H1 (cell line): ENCODE data around the gene TNIK. TPM values are rescaled to one million over a fixed set of nuclear protein-coding genes. Genes with fewer than 3 reads are reported as not detected.

Source experiments
- CTCF ChIA-PET: fragments of 300-600 bp; sonication (Branson Sonifier 250); formaldehyde crosslinking; loops from one replicate; lab custom pipeline; 2021; ENCODE audit not compliant: partially characterized antibody; lab: Charles Lee
- POLR2A ChIA-PET: fragments of 300-600 bp; sonication (Branson Sonifier 250); formaldehyde crosslinking; loops from one replicate; lab custom pipeline; 2021; ENCODE audit warnings: inconsistent platforms; ENCODE audit not compliant: partially characterized antibody; lab: Charles Lee
- DNase-seq, 2 experiments: peaks; one replicate each; pipeline versions ENCODE4 v3.0.0 to v3.0.0-alpha.2; 2010 to 2022; ENCODE audit warnings: low spot score in 2 of 2, low read depth in 1 of 2, mixed read lengths in 1 of 2
- FAIRE-seq: peaks from 2 replicates; lab custom pipeline; 2011; peaks lifted over from hg19 to GRCh38; lab: Jason Lieb, UNC
- H2AFZ ChIP-seq: 2 replicates; pipeline ENCODE4 v1.8.1; 2012; ENCODE audit warnings: low read length, inconsistent platforms
- H2AK5ac ChIP-seq: 2 replicates; pipeline ENCODE4 v1.6.1; 2013; ENCODE audit warnings: low read depth, low read length
- H2BK120ac ChIP-seq: replicated peaks from 2 replicates; pipeline ENCODE3; 2013; ENCODE audit warnings: low read depth, low read length, inconsistent platforms
- H2BK12ac ChIP-seq: 2 replicates; pipeline ENCODE4 v1.6.1; 2013; ENCODE audit warnings: low read depth, low read length
- H2BK15ac ChIP-seq: 2 replicates; pipeline ENCODE4 v1.6.1; 2013; ENCODE audit warnings: low read length
- H2BK20ac ChIP-seq: 2 replicates; pipeline ENCODE4 v1.6.1; 2013; ENCODE audit warnings: low read length
- H2BK5ac ChIP-seq: 2 replicates; pipeline ENCODE4 v1.6.1; 2013; ENCODE audit warnings: low read depth, low read length
- H3K14ac ChIP-seq: 2 replicates; pipeline ENCODE4 v1.6.1; 2013; ENCODE audit warnings: inconsistent platforms; ENCODE audit not compliant: insufficient read length
- H3K18ac ChIP-seq: 2 replicates; pipeline ENCODE4 v1.6.1; 2013; ENCODE audit warnings: low read length; ENCODE audit errors: extremely low read depth
- H3K23ac ChIP-seq: 2 replicates; pipeline ENCODE4 v1.6.1; 2013; ENCODE audit warnings: inconsistent platforms; ENCODE audit not compliant: insufficient read length
- H3K23me2 ChIP-seq: 2 replicates; pipeline ENCODE4 v1.6.1; 2013; ENCODE audit warnings: low read depth, low read length
- H3K27ac ChIP-seq: 2 replicates; pipeline ENCODE4 v1.6.1; 2011; ENCODE audit warnings: low read depth, low read length, inconsistent platforms
- H3K27me3 ChIP-seq, 4 experiments: replicated peaks in 1 of 4; 1 replicate in 1 of 4; 2 replicates in 3 of 4; pipeline versions ENCODE4 v1.6.1 to v1.8.1; 2011 to 2013; ENCODE audit warnings: low read length in 3 of 4, mild to moderate bottlenecking in 3 of 4, inconsistent platforms in 2 of 4, mixed read lengths in 2 of 4, moderate library complexity in 1 of 4; ENCODE audit not compliant: control insufficient read depth in 3 of 4, insufficient read depth in 3 of 4; ENCODE audit errors: extremely low read depth in 1 of 4
- H3K36me3 ChIP-seq, 4 experiments: 2 replicates each; pipeline versions ENCODE4 v1.6.1 to v1.8.1; 2011 to 2013; ENCODE audit warnings: mild to moderate bottlenecking in 4 of 4, low read length in 3 of 4, moderate library complexity in 2 of 4, control low read depth in 1 of 4, inconsistent platforms in 1 of 4; ENCODE audit not compliant: insufficient read depth in 4 of 4, control insufficient read depth in 2 of 4
- H3K4ac ChIP-seq: replicated peaks from 2 replicates; pipeline ENCODE3; 2013; ENCODE audit warnings: low read length, low read depth, mixed read lengths, inconsistent platforms; ENCODE audit not compliant: insufficient read length
- H3K4me1 ChIP-seq, 4 experiments: replicated peaks in 1 of 4; 1 replicate in 1 of 4; 2 replicates in 3 of 4; pipeline versions ENCODE4 v1.6.1 to v1.8.1; 2011 to 2013; ENCODE audit warnings: low read length in 3 of 4, inconsistent platforms in 2 of 4, mixed read lengths in 1 of 4; ENCODE audit not compliant: insufficient read depth in 4 of 4, control insufficient read depth in 3 of 4
- H3K4me2 ChIP-seq, 2 experiments: 2 replicates each; pipeline versions ENCODE4 v1.6.1 to v1.8.1; 2011 to 2013; ENCODE audit warnings: low read depth in 2 of 2, low read length in 2 of 2, control low read depth in 1 of 2, inconsistent platforms in 1 of 2, mild to moderate bottlenecking in 1 of 2; ENCODE audit not compliant: insufficient read depth in 1 of 2
- H3K4me3 ChIP-seq, 4 experiments: fragments of 200-600, 300-600 bp in 1 of 4; sonication (generic), shearing (Covaris generic), sonication (Bioruptor Twin) in 1 of 4; 2 replicates each; pipeline versions ENCODE4 v1.5.1 to v1.8.1; 2011 to 2016; ENCODE audit warnings: low read length in 4 of 4, low read depth in 3 of 4, control low read depth in 2 of 4, inconsistent platforms in 2 of 4, mild to moderate bottlenecking in 2 of 4, mixed read lengths in 1 of 4, moderate library complexity in 1 of 4; ENCODE audit not compliant: insufficient read depth in 2 of 4; ENCODE audit errors: extremely low read depth in 1 of 4
- H3K56ac ChIP-seq: replicated peaks from 2 replicates; pipeline ENCODE3; 2013; ENCODE audit warnings: low read depth, mild to moderate bottlenecking, mixed read lengths, low read length, inconsistent platforms; ENCODE audit not compliant: insufficient read length
- H3K79me1 ChIP-seq: 2 replicates; pipeline ENCODE4 v1.6.1; 2013; ENCODE audit warnings: low read depth, low read length, control low read depth
- H3K79me2 ChIP-seq, 2 experiments: 2 replicates each; pipeline versions ENCODE4 v1.6.1 to v1.8.1; 2012 to 2013; ENCODE audit warnings: low read length in 2 of 2, mild to moderate bottlenecking in 2 of 2, inconsistent platforms in 1 of 2; ENCODE audit not compliant: insufficient read depth in 2 of 2, control insufficient read depth in 1 of 2
- H3K9ac ChIP-seq, 4 experiments: replicated peaks in 1 of 4; 1 replicate in 1 of 4; 2 replicates in 3 of 4; pipeline versions ENCODE4 v1.6.1 to v1.8.1; 2011 to 2013; ENCODE audit warnings: low read depth in 3 of 4, low read length in 3 of 4, control low read depth in 2 of 4, mild to moderate bottlenecking in 2 of 4, moderate library complexity in 2 of 4, inconsistent platforms in 1 of 4; ENCODE audit errors: extremely low read depth in 1 of 4
- H3K9me3 ChIP-seq, 2 experiments: 2 replicates each; pipeline versions ENCODE4 v1.6.1 to v1.8.1; 2012 to 2013; ENCODE audit warnings: mild to moderate bottlenecking in 2 of 2, moderate library complexity in 2 of 2, control low read depth in 1 of 2, inconsistent platforms in 1 of 2, low read depth in 1 of 2, low read length in 1 of 2, mixed read lengths in 1 of 2; ENCODE audit not compliant: insufficient read depth in 2 of 2
- H4K20me1 ChIP-seq, 2 experiments: replicated peaks in 1 of 2; 2 replicates each; pipeline versions ENCODE3 to v1.8.1; 2011 to 2013; ENCODE audit warnings: inconsistent platforms in 2 of 2, low read length in 2 of 2, mild to moderate bottlenecking in 1 of 2; ENCODE audit not compliant: insufficient read depth in 2 of 2, control insufficient read depth in 1 of 2
- H4K5ac ChIP-seq: 2 replicates; pipeline ENCODE4 v1.6.1; 2013; ENCODE audit warnings: low read length, low read depth, mixed read lengths, inconsistent platforms; ENCODE audit not compliant: insufficient read length
- H4K8ac ChIP-seq: 2 replicates; pipeline ENCODE4 v1.8.0; 2013; ENCODE audit warnings: mild to moderate bottlenecking, moderate library complexity, low read length, inconsistent platforms; ENCODE audit not compliant: insufficient read depth; ENCODE audit errors: extremely low read depth
- H4K91ac ChIP-seq: replicated peaks from 2 replicates; pipeline ENCODE3; 2013; ENCODE audit warnings: low read length, mixed read lengths, inconsistent platforms; ENCODE audit not compliant: insufficient read length
- CEBPB ChIP-seq: IDR thresholded peaks from 2 replicates; pipeline ENCODE4 v1.6.1; 2012; ENCODE audit warnings: low read depth, low read length
- HDAC2 ChIP-seq, 2 experiments: fragments of 300-600 bp in 1 of 2; sonication (generic) in 1 of 2; IDR thresholded peaks; 2 replicates each; pipeline ENCODE4 v1.6.1; 2011 to 2012; ENCODE audit warnings: low read depth in 2 of 2, low read length in 2 of 2, mild to moderate bottlenecking in 2 of 2, moderate library complexity in 2 of 2, borderline replicate concordance in 1 of 2, inconsistent platforms in 1 of 2
- RAD21 ChIP-seq, 2 experiments: IDR thresholded peaks in 1 of 2; conservative IDR thresholded peaks in 1 of 2; 2 replicates each; pipeline ENCODE4 v1.6.1; 2011; ENCODE audit warnings: low read depth in 2 of 2, low read length in 2 of 2, improper control_type of control experiment in 1 of 2, inconsistent platforms in 1 of 2, mild to moderate bottlenecking in 1 of 2, moderate library complexity in 1 of 2
- SIX5 ChIP-seq: IDR thresholded peaks from 2 replicates; pipeline ENCODE4 v1.6.1; 2011; ENCODE audit warnings: mild to moderate bottlenecking, low read depth, low read length
- SUZ12 ChIP-seq: fragments of 200-600 bp; sonication (generic); IDR thresholded peaks from 2 replicates; pipeline ENCODE4 v1.6.1; 2012; ENCODE audit warnings: mild to moderate bottlenecking, inconsistent platforms, low read length, moderate library complexity, mixed read lengths
- TAF7 ChIP-seq: optimal IDR thresholded peaks from 2 replicates; pipeline ENCODE3; 2011; ENCODE audit warnings: low read depth, mild to moderate bottlenecking, inconsistent platforms, low read length, moderate library complexity, borderline replicate concordance
- WGBS, 2 experiments: shearing (Covaris generic) in 1 of 2; methylation state at CpG; one replicate each; pipeline versions ENCODE4 v1.1.6 to v1.1.7; 2013 to 2015; ENCODE audit warnings: low lambda C conversion rate in 2 of 2, mixed read lengths in 2 of 2, inconsistent platforms in 1 of 2, low coverage in 1 of 2, missing lambda C conversion rate in 1 of 2; ENCODE audit not compliant: insufficient replicate concordance in 2 of 2, insufficient coverage in 1 of 2, insufficient read length in 1 of 2; ENCODE audit errors: extremely low coverage in 1 of 2, missing lambda C conversion rate in 1 of 2; 5-methylcytosine and 5-hydroxymethylcytosine counted together
- polyA plus RNA-seq, 7 experiments: library from polyadenylated mRNA; depleted of rRNA in 3 of 7; stranded (reverse) in 5 of 7; unstranded in 2 of 7; fragments of >200 nt in 5 of 7; fragments of 200-250 nt in 2 of 7; gene quantifications; 1 replicate in 5 of 7; 2 replicates in 1 of 7; 4 replicates in 1 of 7; pipeline versions ENCODE4 v1.2.1 to v1.2.3, GENCODE V29; 2011 to 2013; ENCODE audit warnings: missing spikeins in 2 of 7, mixed read lengths in 2 of 7
- total RNA-seq: library from RNA; stranded (reverse); fragmentation: NEBNext Ultra II Directional; extraction: Animal tissue kit (Norgen Biotek cat#: 25700); gene quantifications from 2 replicates; pipeline ENCODE4 v1.2.1, GENCODE V29; 2021

Gene TNIK
- total and polyA plus RNA-seq, 2 of the 8 experiments (the other 6 are each of a cell fraction or from before 2014, with no cell fraction given), result 7.4 to 42.0 TPM

- CTCF ChIA-PET, result no interaction called here
- H3K14ac ChIP-seq, result no peak overlapping the region
- TF ChIP-seq SIX5 (no peak), CEBPB (no peak), TAF7 (no peak), SUZ12 (no peak), HDAC2 (IDR thresholded peaks at IDR 0.05; ENCODE audit: borderline replicate concordance in 1 of 2, low read depth in 2 of 2, low read length in 2 of 2) (no peak), RAD21 (IDR thresholded peaks at IDR 0.05 in 1 of 2, conservative IDR thresholded peaks at IDR 0.05 in 1 of 2; ENCODE audit: low read depth in 2 of 2, low read length in 2 of 2) (no peak)
Observed at GRCh38 chr3:171490901-171491300, 30.7 kb upstream of the TNIK start.

More at GRCh38 chr3:171490901-171491300, 30.7 kb upstream of the TNIK start:
- Histone ChIP-seq H4K20me1 (no peaks in the 10 kb centered on the region), H3K23ac (no peak overlapping the region), H4K5ac (no peak overlapping the region), H3K4ac (no peak overlapping the region), H3K27ac (no peak overlapping the region), H2BK5ac (no peak overlapping the region), H3K4me1 (no peaks in the 10 kb centered on the region), H3K79me2 (no peaks in the 10 kb centered on the region), H3K4me3 (no peak overlapping the region), H2BK20ac (no peak overlapping the region), H4K8ac (no peak overlapping the region), H3K18ac (no peak overlapping the region), H4K91ac (no peak overlapping the region), H2AFZ (no peak overlapping the region), H2BK120ac (no peak overlapping the region), H3K27me3 (no peaks in the 10 kb centered on the region), H3K56ac (no peak overlapping the region), H3K4me2 (no peak overlapping the region), H2AK5ac (no peak overlapping the region), H3K9me3 (no peaks in the 10 kb centered on the region), H3K79me1 (no peaks in the 10 kb centered on the region), H3K36me3 (no peaks in the 10 kb centered on the region), H2BK15ac (no peak overlapping the region), H3K23me2 (no peaks in the 10 kb centered on the region), H2BK12ac (no peak overlapping the region), H3K9ac (no peak overlapping the region)
- 95% methylated on average over 3 of the region's 3 CpGs; no CpG with 5 or more reads in 1 of the 2 experiments for WGBS, 2 experiments
- POLR2A ChIA-PET, result no interaction called here
- FAIRE-seq (no peak), DNase-seq (no peak)
